ENCODE data around the gene FNDC5.

The FNDC5 gene

GRCh38 chr1:32874860-32875752, 4.4 kb upstream of the FNDC5 start:
- peaks cover 44% of the 10 kb centered on the region for H3K4me1 ChIP-seq (ENCODE audit: control insufficient read depth, insufficient read depth, low read length)
- no peaks in the 10 kb centered on the region for H3K9me3 ChIP-seq (ENCODE audit: control insufficient read depth, low read length)
- no peaks in the 10 kb centered on the region for H3K36me3 ChIP-seq (ENCODE audit: control insufficient read depth, insufficient read depth, low read length)
- WGBS, 2 experiments = 82 to 88% methylated on average over 5 of the region's 5 CpGs
- H3K27me3 ChIP-seq (ENCODE audit: control insufficient read depth, insufficient read depth, low read length, poor library complexity, severe bottlenecking) = peaks cover 8% of the 10 kb centered on the region
- H3K27ac ChIP-seq (ENCODE audit: insufficient read depth, low read depth, low read length, poor library complexity, severe bottlenecking) = no peak overlapping the region
- H3K4me3 ChIP-seq (ENCODE audit: insufficient read depth, low read depth, low read length) = no peak overlapping the region

DNA sequence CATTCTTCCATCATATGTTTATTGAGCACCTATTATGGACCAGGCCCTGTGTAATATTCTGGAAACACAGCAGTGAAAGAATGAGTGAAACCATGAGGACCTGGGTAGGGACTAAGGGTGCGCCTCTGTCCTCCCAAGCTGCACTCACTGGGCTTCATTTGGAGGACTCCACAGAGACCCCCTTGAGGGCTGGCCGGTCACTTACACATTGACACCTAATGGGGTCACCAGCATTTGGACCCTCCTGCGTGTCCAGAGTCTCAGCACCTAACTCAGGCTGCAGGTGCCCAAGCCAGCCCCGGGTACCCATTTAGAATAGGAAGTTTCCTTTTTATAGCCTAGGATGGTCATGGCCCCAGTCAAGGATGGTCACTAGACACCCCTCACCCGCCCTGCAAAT, 2.8 kb upstream of the FNDC5 start:
- Histone ChIP-seq H3K27ac (ENCODE audit: insufficient read depth, low read depth, low read length, poor library complexity, severe bottlenecking) (no peak overlapping the region), H3K36me3 (ENCODE audit: control insufficient read depth, insufficient read depth, low read length) (no peaks in the 10 kb centered on the region), H3K9me3 (ENCODE audit: control insufficient read depth, low read length) (no peaks in the 10 kb centered on the region), H3K4me1 (ENCODE audit: control insufficient read depth, insufficient read depth, low read length) (peaks cover 48% of the 10 kb centered on the region), H3K4me3 (ENCODE audit: insufficient read depth, low read depth, low read length) (no peak overlapping the region), H3K27me3 (ENCODE audit: control insufficient read depth, insufficient read depth, low read length, poor library complexity, severe bottlenecking) (peaks cover 16% of the 10 kb centered on the region)
- 94% methylated on average over 5 of the region's 5 CpGs for WGBS, 2 experiments

DNA sequence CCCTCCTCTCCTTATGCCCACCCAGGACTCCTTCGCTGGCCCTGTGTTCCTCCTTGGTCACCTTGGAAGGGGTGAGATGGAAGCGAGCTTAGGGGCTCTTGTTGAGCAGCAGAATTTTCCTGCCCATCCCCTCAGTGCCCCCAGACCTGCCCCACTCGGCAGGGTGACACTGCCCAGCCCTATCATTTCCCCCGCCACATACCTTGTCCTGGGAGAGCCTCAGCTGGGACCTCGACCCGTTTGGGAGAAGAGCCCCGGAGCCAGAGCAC, 1.4 kb upstream of the FNDC5 start:
- 35 to 36% methylated on average over 7 of the region's 7 CpGs for WGBS, 2 experiments
- Histone ChIP-seq H3K27ac (ENCODE audit: insufficient read depth, low read depth, low read length, poor library complexity, severe bottlenecking) (peak overlapping the region; percentile 63), H3K9me3 (ENCODE audit: control insufficient read depth, low read length) (no peaks in the 10 kb centered on the region), H3K27me3 (ENCODE audit: control insufficient read depth, insufficient read depth, low read length, poor library complexity, severe bottlenecking) (peaks cover 16% of the 10 kb centered on the region), H3K36me3 (ENCODE audit: control insufficient read depth, insufficient read depth, low read length) (no peaks in the 10 kb centered on the region), H3K4me3 (ENCODE audit: insufficient read depth, low read depth, low read length) (peak overlapping the region; percentile 45), H3K4me1 (ENCODE audit: control insufficient read depth, insufficient read depth, low read length) (peaks cover 35% of the 10 kb centered on the region)

GRCh38 chr1:32871364-32872191, 866 bp upstream of the FNDC5 start:
- H3K4me3 ChIP-seq (ENCODE audit: insufficient read depth, low read depth, low read length) = peak overlapping the region; percentile 45
- 25 to 28% methylated on average over 13 of the region's 13 CpGs for WGBS, 2 experiments
- peaks cover 16% of the 10 kb centered on the region for H3K27me3 ChIP-seq (ENCODE audit: control insufficient read depth, insufficient read depth, low read length, poor library complexity, severe bottlenecking)
- no peaks in the 10 kb centered on the region for H3K36me3 ChIP-seq (ENCODE audit: control insufficient read depth, insufficient read depth, low read length)
- no peaks in the 10 kb centered on the region for H3K9me3 ChIP-seq (ENCODE audit: control insufficient read depth, low read length)
- peak overlapping the region; percentile 63 for H3K27ac ChIP-seq (ENCODE audit: insufficient read depth, low read depth, low read length, poor library complexity, severe bottlenecking)
- H3K4me1 ChIP-seq (ENCODE audit: control insufficient read depth, insufficient read depth, low read length) = peaks cover 29% of the 10 kb centered on the region

- Histone ChIP-seq H3K36me3 (ENCODE audit: control insufficient read depth, insufficient read depth, low read length) (no peaks in the 10 kb centered on the region), H3K9me3 (ENCODE audit: control insufficient read depth, low read length) (no peaks in the 10 kb centered on the region), H3K4me3 (ENCODE audit: insufficient read depth, low read depth, low read length) (peak overlapping the region; percentile 37), H3K4me1 (ENCODE audit: control insufficient read depth, insufficient read depth, low read length) (peaks cover 23% of the 10 kb centered on the region), H3K27me3 (ENCODE audit: control insufficient read depth, insufficient read depth, low read length, poor library complexity, severe bottlenecking) (peaks cover 16% of the 10 kb centered on the region), H3K27ac (ENCODE audit: insufficient read depth, low read depth, low read length, poor library complexity, severe bottlenecking) (no peak overlapping the region)
- WGBS, 2 experiments = 33 to 34% methylated on average over 16 of the region's 16 CpGs
Observed at GRCh38 chr1:32869923-32870614, 643 bp downstream of the FNDC5 start.

- Histone ChIP-seq H3K9me3 (ENCODE audit: control insufficient read depth, low read length) (no peaks in the 10 kb centered on the region), H3K4me3 (ENCODE audit: insufficient read depth, low read depth, low read length) (no peak overlapping the region), H3K27ac (ENCODE audit: insufficient read depth, low read depth, low read length, poor library complexity, severe bottlenecking) (no peak overlapping the region), H3K4me1 (ENCODE audit: control insufficient read depth, insufficient read depth, low read length) (peaks cover 26% of the 10 kb centered on the region), H3K36me3 (ENCODE audit: control insufficient read depth, insufficient read depth, low read length) (peaks cover 5% of the 10 kb centered on the region), H3K27me3 (ENCODE audit: control insufficient read depth, insufficient read depth, low read length, poor library complexity, severe bottlenecking) (peaks cover 16% of the 10 kb centered on the region)
- 93 to 96% methylated on average over 9 of the region's 9 CpGs for WGBS, 2 experiments
Observed at GRCh38 chr1:32868806-32869455, 1.8 kb downstream of the FNDC5 start.

DNA sequence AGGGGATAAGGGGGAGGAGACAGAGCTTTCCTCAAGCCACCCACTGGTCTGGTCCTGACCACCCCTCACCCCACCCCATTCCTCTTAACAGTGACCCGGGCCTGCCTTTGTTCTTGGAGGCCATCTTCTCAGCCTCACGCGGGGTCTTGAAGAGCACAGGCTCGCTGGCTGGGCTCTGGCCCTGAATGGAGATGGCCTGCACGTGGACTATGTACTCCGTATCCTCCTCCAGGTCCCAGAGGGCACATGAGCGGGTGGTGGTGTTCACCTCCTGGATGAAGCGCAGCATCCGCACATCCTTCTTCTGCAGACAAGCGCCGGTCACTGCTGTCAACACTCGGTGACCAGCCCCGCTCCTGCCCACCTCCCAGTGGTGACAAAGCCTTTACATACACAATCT, 2.6 kb downstream of the FNDC5 start:
- H3K27ac ChIP-seq (ENCODE audit: insufficient read depth, low read depth, low read length, poor library complexity, severe bottlenecking) = no peak overlapping the region
- peaks cover 16% of the 10 kb centered on the region for H3K27me3 ChIP-seq (ENCODE audit: control insufficient read depth, insufficient read depth, low read length, poor library complexity, severe bottlenecking)
- WGBS, 2 experiments = 94 to 95% methylated on average over 13 of the region's 13 CpGs
- H3K36me3 ChIP-seq (ENCODE audit: control insufficient read depth, insufficient read depth, low read length) = peaks cover 5% of the 10 kb centered on the region
- no peak overlapping the region for H3K4me3 ChIP-seq (ENCODE audit: insufficient read depth, low read depth, low read length)
- H3K9me3 ChIP-seq (ENCODE audit: control insufficient read depth, low read length) = no peaks in the 10 kb centered on the region
- peaks cover 34% of the 10 kb centered on the region for H3K4me1 ChIP-seq (ENCODE audit: control insufficient read depth, insufficient read depth, low read length)

- peaks cover 34% of the 10 kb centered on the region for H3K4me1 ChIP-seq (ENCODE audit: control insufficient read depth, insufficient read depth, low read length)
- no peaks in the 10 kb centered on the region for H3K9me3 ChIP-seq (ENCODE audit: control insufficient read depth, low read length)
- 93 to 95% methylated on average over 7 of the region's 7 CpGs for WGBS, 2 experiments
- no peak overlapping the region for H3K27ac ChIP-seq (ENCODE audit: insufficient read depth, low read depth, low read length, poor library complexity, severe bottlenecking)
- no peak overlapping the region for H3K4me3 ChIP-seq (ENCODE audit: insufficient read depth, low read depth, low read length)
- H3K36me3 ChIP-seq (ENCODE audit: control insufficient read depth, insufficient read depth, low read length) = peaks cover 8% of the 10 kb centered on the region
- H3K27me3 ChIP-seq (ENCODE audit: control insufficient read depth, insufficient read depth, low read length, poor library complexity, severe bottlenecking) = peaks cover 16% of the 10 kb centered on the region
Observed at GRCh38 chr1:32867671-32868070, 3.0 kb downstream of the FNDC5 start.

DNA sequence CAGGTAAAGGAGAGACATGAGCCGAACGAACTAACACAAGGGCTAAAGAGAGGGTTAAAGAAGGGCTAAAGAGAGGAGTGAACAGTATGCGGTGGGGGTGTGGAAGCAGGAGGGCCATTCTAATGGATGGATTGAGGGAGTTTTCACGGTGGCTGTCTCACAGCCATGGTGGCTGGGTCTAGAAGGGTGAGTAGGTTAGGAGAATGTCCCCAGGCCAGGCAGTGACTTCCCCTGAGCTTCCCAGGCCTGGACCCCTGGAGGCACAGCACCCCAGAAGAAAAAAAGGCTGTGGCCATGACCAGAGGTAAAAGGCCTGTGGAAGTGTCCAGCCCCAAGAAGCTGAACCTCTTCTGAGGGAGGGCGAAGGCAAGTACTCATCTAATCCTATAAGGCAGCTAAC, 3.6 kb downstream of the FNDC5 start:
- Histone ChIP-seq H3K27ac (ENCODE audit: insufficient read depth, low read depth, low read length, poor library complexity, severe bottlenecking) (no peak overlapping the region), H3K4me1 (ENCODE audit: control insufficient read depth, insufficient read depth, low read length) (peaks cover 32% of the 10 kb centered on the region), H3K4me3 (ENCODE audit: insufficient read depth, low read depth, low read length) (no peak overlapping the region), H3K9me3 (ENCODE audit: control insufficient read depth, low read length) (no peaks in the 10 kb centered on the region), H3K27me3 (ENCODE audit: control insufficient read depth, insufficient read depth, low read length, poor library complexity, severe bottlenecking) (peaks cover 16% of the 10 kb centered on the region), H3K36me3 (ENCODE audit: control insufficient read depth, insufficient read depth, low read length) (peaks cover 10% of the 10 kb centered on the region)
- WGBS, 2 experiments = 91% methylated on average over 5 of the region's 5 CpGs
